IPS-18a (cell line): ENCODE results near the gene HIVEP2.
"Not testable (repeated sequence)": the region's sequence is repeated elsewhere in the genome, so short reads cannot be mapped to it uniquely, and the experiment has no call there.

Experiments used
- H3K27ac ChIP-seq: one replicate; pipeline ENCODE4 v1.5.1; 2013; ENCODE audit warnings: low read length
- H3K27me3 ChIP-seq: one replicate; pipeline ENCODE4 v1.6.1; 2013; ENCODE audit warnings: mild to moderate bottlenecking, low read length; ENCODE audit not compliant: control insufficient read depth, insufficient read depth
- H3K36me3 ChIP-seq: one replicate; pipeline ENCODE4 v1.6.1; 2013; ENCODE audit warnings: low read depth, low read length; ENCODE audit not compliant: control insufficient read depth
- H3K4me1 ChIP-seq: one replicate; pipeline ENCODE4 v1.6.1; 2013; ENCODE audit warnings: low read depth, low read length; ENCODE audit not compliant: control insufficient read depth
- H3K4me3 ChIP-seq: one replicate; pipeline ENCODE4 v1.5.1; 2013; ENCODE audit warnings: low read length
- H3K9ac ChIP-seq: one replicate; pipeline ENCODE4 v1.6.1; 2013; ENCODE audit warnings: mild to moderate bottlenecking, low read length, moderate library complexity
- H3K9me3 ChIP-seq: one replicate; pipeline ENCODE4 v1.6.1; 2013; ENCODE audit warnings: low read depth, low read length; ENCODE audit not compliant: control insufficient read depth

The HIVEP2 gene, protein sequence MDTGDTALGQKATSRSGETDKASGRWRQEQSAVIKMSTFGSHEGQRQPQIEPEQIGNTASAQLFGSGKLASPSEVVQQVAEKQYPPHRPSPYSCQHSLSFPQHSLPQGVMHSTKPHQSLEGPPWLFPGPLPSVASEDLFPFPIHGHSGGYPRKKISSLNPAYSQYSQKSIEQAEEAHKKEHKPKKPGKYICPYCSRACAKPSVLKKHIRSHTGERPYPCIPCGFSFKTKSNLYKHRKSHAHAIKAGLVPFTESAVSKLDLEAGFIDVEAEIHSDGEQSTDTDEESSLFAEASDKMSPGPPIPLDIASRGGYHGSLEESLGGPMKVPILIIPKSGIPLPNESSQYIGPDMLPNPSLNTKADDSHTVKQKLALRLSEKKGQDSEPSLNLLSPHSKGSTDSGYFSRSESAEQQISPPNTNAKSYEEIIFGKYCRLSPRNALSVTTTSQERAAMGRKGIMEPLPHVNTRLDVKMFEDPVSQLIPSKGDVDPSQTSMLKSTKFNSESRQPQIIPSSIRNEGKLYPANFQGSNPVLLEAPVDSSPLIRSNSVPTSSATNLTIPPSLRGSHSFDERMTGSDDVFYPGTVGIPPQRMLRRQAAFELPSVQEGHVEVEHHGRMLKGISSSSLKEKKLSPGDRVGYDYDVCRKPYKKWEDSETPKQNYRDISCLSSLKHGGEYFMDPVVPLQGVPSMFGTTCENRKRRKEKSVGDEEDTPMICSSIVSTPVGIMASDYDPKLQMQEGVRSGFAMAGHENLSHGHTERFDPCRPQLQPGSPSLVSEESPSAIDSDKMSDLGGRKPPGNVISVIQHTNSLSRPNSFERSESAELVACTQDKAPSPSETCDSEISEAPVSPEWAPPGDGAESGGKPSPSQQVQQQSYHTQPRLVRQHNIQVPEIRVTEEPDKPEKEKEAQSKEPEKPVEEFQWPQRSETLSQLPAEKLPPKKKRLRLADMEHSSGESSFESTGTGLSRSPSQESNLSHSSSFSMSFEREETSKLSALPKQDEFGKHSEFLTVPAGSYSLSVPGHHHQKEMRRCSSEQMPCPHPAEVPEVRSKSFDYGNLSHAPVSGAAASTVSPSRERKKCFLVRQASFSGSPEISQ (N-terminal part only)

DNA sequence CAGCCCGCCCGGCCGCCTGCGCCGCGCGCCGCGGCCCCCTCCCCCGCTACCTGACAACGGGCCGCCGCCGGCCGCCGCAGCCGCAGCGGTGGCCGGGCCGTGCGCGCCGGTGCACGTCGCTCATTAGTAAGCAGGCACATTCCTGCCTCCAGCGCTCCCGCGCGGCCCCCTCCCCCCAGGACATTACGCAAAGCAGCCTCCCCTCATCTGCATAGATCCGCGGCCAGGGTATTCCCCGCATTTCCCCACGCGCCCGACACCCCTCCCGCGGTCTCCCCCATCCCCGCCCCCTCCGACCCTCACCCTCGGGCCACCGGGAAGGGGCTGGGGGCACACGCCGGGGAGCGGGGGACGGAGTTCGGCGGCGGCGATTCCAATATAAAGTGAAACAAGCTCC lies at the start of gene HIVEP2:
HIVEP2 (minus strand) TSS at position 128 of the 397 bp plus-strand sequence. CDS start 170,438 bp downstream, outside the sequence.
- H3K27ac ChIP-seq = peak within 1 kb of the TSS; percentile 53
- H3K4me3 ChIP-seq = peak within 1 kb of the TSS; percentile 94
- peaks cover 15% of the 10 kb centered on the region for H3K27me3 ChIP-seq

DNA sequence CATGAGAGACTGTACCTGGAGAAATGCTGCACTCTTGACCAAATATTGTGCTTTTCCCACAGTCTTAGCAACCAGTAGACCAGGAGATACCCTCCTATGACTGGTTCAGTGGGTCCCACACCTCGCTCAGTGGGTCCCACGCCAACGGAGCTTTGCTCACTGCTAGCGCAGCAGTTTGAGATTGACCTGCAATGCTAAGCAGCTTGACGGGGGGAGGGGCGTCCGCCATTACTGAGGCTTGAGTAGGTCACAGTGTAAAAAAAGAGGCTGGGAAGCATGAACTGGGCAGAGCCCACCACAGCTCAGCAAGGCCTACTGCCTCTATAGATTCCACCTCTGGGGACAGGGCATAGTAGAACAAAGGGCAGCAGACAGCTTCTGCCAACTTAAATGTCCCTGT lies 49.0 kb upstream of the HIVEP2 start:
- no peaks in the 10 kb centered on the region for H3K4me1 ChIP-seq
- no peak overlapping the region for H3K4me3 ChIP-seq
- H3K27ac ChIP-seq = no peak overlapping the region
- no peaks in the 10 kb centered on the region for H3K27me3 ChIP-seq
- H3K9ac ChIP-seq = no peak overlapping the region
- no peaks in the 10 kb centered on the region for H3K36me3 ChIP-seq
- no peaks in the 10 kb centered on the region for H3K9me3 ChIP-seq

More for the DNA sequence above, at the start of gene HIVEP2:
- Histone ChIP-seq H3K9ac (peak within 1 kb of the TSS; percentile 94), H3K4me1 (peaks cover 13% of the 10 kb centered on the region), H3K36me3 (no peaks in the 10 kb centered on the region), H3K9me3 (no peaks in the 10 kb centered on the region)

DNA sequence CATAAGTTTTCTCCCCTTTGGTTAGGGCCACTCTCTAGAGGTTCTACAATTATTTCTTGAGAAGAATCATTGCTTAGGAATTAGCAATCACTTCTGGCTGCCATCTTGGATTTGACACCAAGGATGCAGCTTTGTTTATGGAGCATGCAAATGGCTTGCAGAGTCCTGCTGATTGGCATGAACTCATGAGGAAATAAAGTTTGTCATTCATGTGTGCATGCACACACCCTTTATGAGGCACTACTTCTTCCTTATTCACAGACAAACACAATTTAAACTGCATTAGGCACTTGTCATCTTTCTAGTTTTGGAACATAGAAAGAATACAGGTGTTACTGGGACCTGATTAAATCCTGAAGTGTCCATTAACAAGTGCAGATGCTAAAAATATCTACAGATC lies 42.5 kb upstream of the HIVEP2 start:
- Histone ChIP-seq H3K4me3 (no peak overlapping the region), H3K27ac (no peak overlapping the region), H3K9ac (no peak overlapping the region), H3K36me3 (no peaks in the 10 kb centered on the region), H3K27me3 (no peaks in the 10 kb centered on the region), H3K9me3 (no peaks in the 10 kb centered on the region), H3K4me1 (no peaks in the 10 kb centered on the region)

DNA sequence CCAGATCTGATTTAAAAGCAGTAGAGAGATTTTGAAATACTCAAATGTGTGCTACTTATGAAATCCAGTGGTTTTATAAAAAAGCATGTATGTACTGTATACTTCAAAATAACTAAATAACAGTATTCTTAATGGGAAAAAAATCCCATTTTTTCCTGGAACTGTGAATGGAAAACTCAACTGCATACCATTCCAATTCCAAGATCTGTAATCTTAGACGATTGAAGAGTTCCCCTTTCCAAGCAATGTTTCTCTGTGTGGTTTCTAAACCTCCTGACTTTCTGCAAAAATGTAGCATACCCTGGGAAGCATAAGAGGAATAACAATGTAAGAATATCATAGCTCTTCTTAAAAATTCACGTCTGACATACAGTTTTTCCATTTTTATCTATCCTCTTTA lies 40.3 kb upstream of the HIVEP2 start:
- Histone ChIP-seq H3K4me1 (no peaks in the 10 kb centered on the region), H3K9ac (no peak overlapping the region), H3K27ac (no peak overlapping the region), H3K27me3 (no peaks in the 10 kb centered on the region), H3K9me3 (no peaks in the 10 kb centered on the region), H3K4me3 (no peak overlapping the region), H3K36me3 (no peaks in the 10 kb centered on the region)

DNA sequence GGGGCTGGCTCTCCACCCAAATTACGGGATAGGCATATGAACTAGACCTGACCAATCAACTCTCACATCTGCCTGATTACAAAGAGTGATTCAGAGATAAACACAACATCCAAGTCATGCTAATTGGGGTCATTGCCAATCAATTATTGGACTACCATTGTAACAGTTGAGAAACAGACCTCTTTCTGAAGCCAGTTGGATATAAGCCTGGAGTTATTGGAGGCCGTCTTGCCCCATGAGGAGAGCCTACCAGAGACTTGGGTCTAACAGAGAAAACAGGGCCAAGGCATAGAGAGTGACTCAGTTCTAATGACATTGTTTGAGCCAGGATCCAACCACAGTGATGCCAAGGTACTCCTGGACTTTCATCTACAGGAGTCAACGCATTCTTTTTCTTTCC lies 39.4 kb upstream of the HIVEP2 start:
- Histone ChIP-seq H3K4me3 (no peak overlapping the region), H3K27ac (no peak overlapping the region), H3K27me3 (no peaks in the 10 kb centered on the region), H3K9me3 (no peaks in the 10 kb centered on the region), H3K36me3 (no peaks in the 10 kb centered on the region), H3K9ac (no peak overlapping the region), H3K4me1 (no peaks in the 10 kb centered on the region)

DNA sequence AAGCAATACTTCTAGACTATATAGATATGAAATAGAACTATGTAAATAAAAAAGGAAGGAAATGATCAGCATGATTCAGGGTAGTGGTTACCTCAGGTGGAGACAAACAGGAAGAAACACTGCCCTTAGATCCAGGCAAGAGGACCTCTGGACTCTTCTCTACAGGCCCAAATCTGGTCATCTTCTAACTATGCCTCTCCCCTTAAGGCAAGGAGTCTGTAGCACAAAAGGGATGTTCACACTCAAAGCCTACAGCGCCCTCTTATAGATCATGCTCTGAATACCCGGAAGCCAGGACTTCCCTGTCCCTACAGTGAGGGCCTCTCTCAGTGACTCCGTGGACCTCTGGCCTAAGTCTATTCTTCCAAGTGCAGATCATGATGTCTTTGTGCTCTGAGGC lies 30.4 kb upstream of the HIVEP2 start:
- Histone ChIP-seq H3K4me3 (no peak overlapping the region), H3K36me3 (no peaks in the 10 kb centered on the region), H3K4me1 (no peaks in the 10 kb centered on the region), H3K9ac (no peak overlapping the region), H3K27me3 (no peaks in the 10 kb centered on the region), H3K27ac (no peak overlapping the region), H3K9me3 (no peaks in the 10 kb centered on the region)

DNA sequence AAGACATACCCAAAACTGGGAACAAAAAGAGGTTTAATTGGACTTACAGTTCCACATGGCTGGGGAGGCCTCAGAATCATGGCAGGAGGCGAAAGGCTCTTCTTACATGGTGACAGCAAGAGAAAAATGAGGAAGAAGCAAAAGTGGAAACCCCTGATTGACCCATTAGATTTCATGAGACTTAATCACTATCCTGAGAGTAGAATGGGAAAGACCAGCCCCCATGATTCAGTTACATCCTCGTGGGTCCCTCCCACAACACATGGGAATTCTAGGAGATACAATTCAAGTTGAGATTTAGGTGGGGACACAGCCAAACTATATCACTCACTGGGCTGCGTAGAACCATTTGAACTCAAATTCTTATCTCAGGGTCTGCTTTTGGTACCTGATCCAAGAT lies 26.0 kb upstream of the HIVEP2 start:
- H3K4me1 ChIP-seq, H3K9ac ChIP-seq, H3K4me3 ChIP-seq, H3K9me3 ChIP-seq, H3K27ac ChIP-seq, H3K27me3 ChIP-seq, H3K36me3 ChIP-seq: not testable (repeated sequence)

DNA sequence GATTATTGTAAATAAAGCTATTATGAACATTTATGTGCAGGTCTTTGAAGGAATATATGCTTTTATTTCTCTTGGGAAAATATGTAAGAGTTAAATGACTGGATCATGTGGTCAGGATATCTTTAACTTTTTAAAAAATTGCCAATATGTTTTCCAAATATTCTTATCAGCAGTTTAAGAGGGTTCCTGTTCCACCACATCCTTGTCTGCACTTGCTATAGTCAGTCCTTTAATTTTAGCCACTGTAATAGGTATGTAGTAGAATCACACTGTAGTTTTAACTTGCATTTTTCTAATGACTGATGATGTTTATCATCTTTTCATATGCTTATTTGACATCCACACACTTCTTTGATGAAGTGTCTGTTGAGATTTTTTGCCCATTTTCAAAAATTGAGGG lies 23.6 kb upstream of the HIVEP2 start:
- no peaks in the 10 kb centered on the region for H3K27me3 ChIP-seq
- no peak overlapping the region for H3K9ac ChIP-seq
- no peak overlapping the region for H3K4me3 ChIP-seq
- no peaks in the 10 kb centered on the region for H3K4me1 ChIP-seq
- no peaks in the 10 kb centered on the region for H3K36me3 ChIP-seq
- H3K27ac ChIP-seq = no peak overlapping the region
- H3K9me3 ChIP-seq = no peaks in the 10 kb centered on the region

DNA sequence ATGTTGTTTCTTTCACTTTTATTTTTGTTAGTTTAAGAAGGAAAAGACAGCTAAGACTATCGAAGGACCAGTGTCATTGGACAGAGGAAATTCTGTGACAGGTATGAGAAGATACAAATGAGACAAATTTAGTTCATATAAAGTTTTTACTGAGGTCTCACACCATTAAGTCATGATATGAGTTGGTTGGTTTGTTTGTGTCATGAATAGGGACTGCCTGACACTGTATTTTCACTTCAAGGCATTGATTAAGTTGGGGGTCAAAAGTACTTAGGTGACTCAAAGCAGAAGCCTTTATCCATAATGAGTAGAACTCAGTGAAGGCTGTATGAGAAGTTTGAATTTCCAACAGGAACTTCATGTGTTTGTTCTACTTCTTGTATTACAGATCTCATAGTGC lies 21.3 kb upstream of the HIVEP2 start:
- H3K9ac ChIP-seq = no peak overlapping the region
- H3K9me3 ChIP-seq = no peaks in the 10 kb centered on the region
- no peaks in the 10 kb centered on the region for H3K27me3 ChIP-seq
- H3K36me3 ChIP-seq = no peaks in the 10 kb centered on the region
- no peak overlapping the region for H3K27ac ChIP-seq
- no peaks in the 10 kb centered on the region for H3K4me1 ChIP-seq
- H3K4me3 ChIP-seq = no peak overlapping the region

DNA sequence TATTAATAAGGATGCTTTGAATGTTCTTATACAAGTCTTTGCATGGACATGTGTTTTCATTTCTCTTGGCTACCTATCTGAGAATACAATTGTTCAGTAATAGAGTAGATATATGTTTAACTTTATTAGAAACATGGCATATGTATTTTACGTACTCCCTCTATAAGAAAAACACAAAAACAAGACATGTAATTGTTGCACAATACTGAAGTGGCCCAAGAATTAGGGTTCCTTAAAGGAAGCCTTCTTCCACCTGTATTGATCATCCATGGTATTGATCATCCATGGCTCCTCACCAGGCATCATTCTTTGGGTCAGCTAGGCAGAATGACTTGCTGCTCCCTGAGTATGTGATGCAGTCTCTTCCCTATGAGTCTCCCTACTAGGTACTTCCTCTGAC lies 20.2 kb upstream of the HIVEP2 start:
- Histone ChIP-seq H3K27ac (no peak overlapping the region), H3K4me1 (no peaks in the 10 kb centered on the region), H3K4me3 (no peak overlapping the region)

DNA sequence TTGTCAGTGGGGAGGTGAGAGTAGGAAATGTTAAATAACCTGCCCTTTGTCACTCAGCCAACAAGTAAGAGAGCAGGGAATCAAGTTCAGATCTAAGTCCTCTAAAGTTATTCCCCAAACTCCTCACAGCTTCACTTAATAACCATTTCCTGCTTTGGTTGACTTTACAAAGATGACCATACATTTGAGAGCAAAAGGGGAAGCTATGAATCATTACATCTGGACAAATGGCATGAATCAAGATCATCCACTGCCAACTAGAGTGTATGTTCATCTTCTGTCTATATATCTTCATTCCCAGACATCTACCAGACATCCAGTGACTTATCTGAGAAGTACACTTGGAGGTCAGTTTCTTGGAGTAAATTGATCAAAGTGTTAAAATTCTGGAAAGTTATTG lies 15.1 kb upstream of the HIVEP2 start:
- H3K4me3 ChIP-seq = no peak overlapping the region
- no peaks in the 10 kb centered on the region for H3K4me1 ChIP-seq
- H3K27me3 ChIP-seq = no peaks in the 10 kb centered on the region
- no peak overlapping the region for H3K9ac ChIP-seq
- H3K36me3 ChIP-seq = no peaks in the 10 kb centered on the region
- H3K9me3 ChIP-seq = no peaks in the 10 kb centered on the region
- H3K27ac ChIP-seq = no peak overlapping the region

More for the DNA sequence above, 20.2 kb upstream of the HIVEP2 start:
- no peaks in the 10 kb centered on the region for H3K9me3 ChIP-seq
- no peaks in the 10 kb centered on the region for H3K27me3 ChIP-seq
- H3K36me3 ChIP-seq = no peaks in the 10 kb centered on the region
- H3K9ac ChIP-seq = no peak overlapping the region
